Fibroblast of skin of right quadriceps (primary cell): ENCODE measurements around the gene RXFP1.

ENCODE experiments used
- DNase-seq: peaks from one replicate; pipeline ENCODE4 v3.0.0-alpha.2; 2013

Gene RXFP1

GRCh38 chr4:158521484-158522088 is at the start of gene RXFP1:
Gene RXFP1 (plus strand): TSS chr4:158521882. CDS start chr4:158521977, 95 bp downstream.
- no peak for DNase-seq

- DNase-seq = no peak
Measured at GRCh38 chr4:158481811-158482210, 39.9 kb upstream of the RXFP1 start.

GRCh38 chr4:158484173-158484885 is 37.4 kb upstream of the RXFP1 start:
- DNase-seq = no peak

GRCh38 chr4:158490629-158491028 is 31.1 kb upstream of the RXFP1 start:
- DNase-seq = no peak

- no peak for DNase-seq
Measured at GRCh38 chr4:158492391-158492790, 29.3 kb upstream of the RXFP1 start.

GRCh38 chr4:158496030-158496741 is 25.5 kb upstream of the RXFP1 start:
- no peak for DNase-seq

GRCh38 chr4:158500054-158500453 is 21.6 kb upstream of the RXFP1 start:
- no peak for DNase-seq

- DNase-seq = no peak
Measured at GRCh38 chr4:158513256-158513655, 8.4 kb upstream of the RXFP1 start.

- no peak for DNase-seq
Measured at GRCh38 chr4:158519226-158519625, 2.5 kb upstream of the RXFP1 start.

GRCh38 chr4:158523990-158524535 is 2.4 kb downstream of the RXFP1 start:
- no peak for DNase-seq

- no peak for DNase-seq
Measured at GRCh38 chr4:158527516-158527915, 5.8 kb downstream of the RXFP1 start.

- no peak for DNase-seq
Measured at GRCh38 chr4:158529505-158529904, 7.8 kb downstream of the RXFP1 start.

GRCh38 chr4:158530381-158530780 is 8.7 kb downstream of the RXFP1 start:
- DNase-seq = no peak

- no peak for DNase-seq
Measured at GRCh38 chr4:158530898-158531297, 9.2 kb downstream of the RXFP1 start.

GRCh38 chr4:158532556-158533231 is 11.0 kb downstream of the RXFP1 start:
- no peak for DNase-seq

GRCh38 chr4:158534727-158535126 is 13.0 kb downstream of the RXFP1 start:
- no peak for DNase-seq

- DNase-seq = peak; percentile 71
Measured at GRCh38 chr4:158535130-158535614, 13.5 kb downstream of the RXFP1 start.

GRCh38 chr4:158536833-158537232 is 15.2 kb downstream of the RXFP1 start:
- DNase-seq = no peak

- peak; percentile 62 for DNase-seq
Measured at GRCh38 chr4:158538176-158538575, 16.5 kb downstream of the RXFP1 start.

- DNase-seq = no peak
Measured at GRCh38 chr4:158538911-158539310, 17.2 kb downstream of the RXFP1 start.

GRCh38 chr4:158540125-158540907 is 18.6 kb downstream of the RXFP1 start:
- no peak for DNase-seq

- DNase-seq = no peak
Measured at GRCh38 chr4:158541506-158541905, 19.8 kb downstream of the RXFP1 start.
